ENCODE results near the gene DAD1.

Gene DAD1

DNA sequence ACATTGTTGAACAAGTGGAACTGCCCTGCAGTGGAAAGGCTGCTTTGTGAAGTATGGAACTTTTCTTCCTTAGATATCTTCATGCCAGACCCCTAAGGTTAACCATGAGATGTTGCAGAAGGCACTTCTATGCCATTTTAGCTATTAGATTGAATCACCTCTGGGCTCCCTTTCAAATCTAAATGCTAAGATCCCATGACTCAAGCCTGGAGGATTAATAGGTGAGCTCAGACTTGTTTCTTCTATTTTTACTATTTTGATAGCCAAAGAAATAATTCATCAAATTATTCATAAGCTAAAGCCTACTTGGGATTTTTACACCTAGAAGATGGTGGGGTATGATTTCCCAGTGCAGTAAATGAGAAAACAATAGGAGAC, 64.3 kb downstream of the DAD1 start:
- no peaks in the 10 kb centered on the region for H3K27me3 Mint-ChIP-seq
- ATAC-seq (ENCODE audit: low read depth), result no peak
- H3K9me3 Mint-ChIP-seq, result no peaks in the 10 kb centered on the region
- peak overlapping the region; percentile 80 for H3K4me3 Mint-ChIP-seq
- H3K27ac Mint-ChIP-seq, result peak overlapping the region; percentile 92
- H3K36me3 Mint-ChIP-seq, result peaks cover 2% of the 10 kb centered on the region
- DNase-seq (ENCODE audit: low spot score in 2 of 2), result no peak
- peaks cover 48% of the 10 kb centered on the region for H3K4me1 Mint-ChIP-seq

DNA sequence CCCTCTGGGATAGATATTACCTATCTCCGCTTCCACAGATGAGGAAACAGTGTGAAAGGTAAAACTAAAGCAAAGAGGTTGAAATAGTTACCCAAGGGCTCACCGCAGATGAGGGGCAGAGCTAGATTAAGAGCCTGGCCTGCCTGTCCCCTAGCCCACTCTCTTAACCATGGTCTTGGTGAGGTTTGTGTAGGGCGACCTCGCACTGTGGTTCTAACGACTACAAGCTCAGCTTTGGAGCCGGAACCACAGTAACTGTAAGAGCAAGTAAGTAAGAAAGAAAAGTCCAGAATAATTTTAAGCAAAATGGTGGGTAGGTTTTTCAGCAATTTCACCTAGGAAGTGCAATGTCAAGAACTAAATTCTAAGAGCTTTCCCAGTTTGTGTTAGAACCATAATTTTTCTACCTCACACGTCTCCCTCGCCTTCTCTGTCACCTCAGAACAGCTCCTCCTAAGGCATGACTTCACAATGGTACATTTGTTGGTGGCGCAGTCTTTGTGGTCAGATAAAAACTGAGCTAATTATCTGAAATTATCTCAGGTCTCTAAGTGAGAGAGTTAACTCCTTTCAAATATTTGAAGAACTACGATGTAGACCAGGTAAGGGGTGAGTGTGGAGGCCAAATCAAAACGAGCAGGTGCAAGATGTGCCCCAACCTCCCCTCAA, 64.8 kb downstream of the DAD1 start:
- ATAC-seq (ENCODE audit: low read depth), result no peak
- peak overlapping the region; percentile 92 for H3K27ac Mint-ChIP-seq
- DNase-seq (ENCODE audit: low spot score in 2 of 2), result no peak
- peaks cover 2% of the 10 kb centered on the region for H3K36me3 Mint-ChIP-seq
- peak overlapping the region; percentile 42 for H3K4me3 Mint-ChIP-seq
- H3K4me1 Mint-ChIP-seq, result peaks cover 51% of the 10 kb centered on the region
- no peaks in the 10 kb centered on the region for H3K9me3 Mint-ChIP-seq
- no peaks in the 10 kb centered on the region for H3K27me3 Mint-ChIP-seq

DNA sequence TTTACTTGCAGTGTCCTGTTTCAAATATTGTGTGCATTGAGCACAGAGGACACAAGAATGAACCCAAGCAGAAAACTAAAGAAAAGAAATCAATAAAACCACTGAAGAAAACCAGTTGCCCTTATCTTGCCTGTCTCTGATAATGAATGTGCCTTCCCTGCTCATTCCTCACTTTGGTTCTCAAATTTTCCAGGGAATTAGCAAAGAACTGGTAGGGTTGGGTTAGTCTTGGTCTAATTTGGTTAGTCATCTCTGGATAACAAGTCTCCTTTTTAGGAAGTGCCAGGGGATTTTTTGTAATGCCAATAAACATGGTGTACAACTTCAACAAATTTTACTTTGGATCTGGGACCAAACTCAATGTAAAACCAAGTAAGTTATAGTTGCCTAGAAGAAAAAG, 65.7 kb downstream of the DAD1 start:
- H3K27me3 Mint-ChIP-seq, result no peaks in the 10 kb centered on the region
- H3K4me1 Mint-ChIP-seq, result peaks cover 54% of the 10 kb centered on the region
- no peaks in the 10 kb centered on the region for H3K9me3 Mint-ChIP-seq
- H3K36me3 Mint-ChIP-seq, result peaks cover 2% of the 10 kb centered on the region
- peak overlapping the region; percentile 92 for H3K27ac Mint-ChIP-seq
- no peak overlapping the region for H3K4me3 Mint-ChIP-seq
- DNase-seq (ENCODE audit: low spot score in 2 of 2), result no peak
- ATAC-seq (ENCODE audit: low read depth), result no peak

DNA sequence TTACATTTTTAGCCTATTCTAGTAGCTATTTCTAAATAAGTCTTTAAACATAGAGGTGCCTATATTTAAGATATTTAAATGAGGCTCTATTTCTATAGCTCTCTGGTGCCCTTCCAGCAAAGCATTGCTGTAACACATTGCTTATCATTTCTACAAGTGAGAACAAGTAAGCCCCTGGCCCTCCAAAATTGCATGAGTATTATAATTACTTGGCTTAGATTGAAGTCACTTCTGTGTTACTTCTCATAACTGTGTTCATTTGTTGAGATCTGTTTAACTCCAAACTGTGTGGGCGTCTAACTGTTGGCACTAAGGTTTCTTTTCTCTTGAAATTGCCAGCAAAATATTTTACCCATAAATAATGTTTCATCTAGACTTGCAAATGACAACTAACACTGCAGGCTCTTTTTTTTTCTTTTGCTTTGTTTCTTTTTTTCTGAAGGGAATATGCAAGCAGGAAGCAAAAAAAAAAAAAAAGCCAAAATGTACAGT, 66.5 kb downstream of the DAD1 start:
- ATAC-seq (ENCODE audit: low read depth), result no peak
- H3K9me3 Mint-ChIP-seq, result no peaks in the 10 kb centered on the region
- H3K27ac Mint-ChIP-seq, result peak overlapping the region; percentile 92
- peaks cover 61% of the 10 kb centered on the region for H3K4me1 Mint-ChIP-seq
- no peak overlapping the region for H3K4me3 Mint-ChIP-seq
- DNase-seq (ENCODE audit: low spot score in 2 of 2), result no peak
- no peaks in the 10 kb centered on the region for H3K27me3 Mint-ChIP-seq
- peaks cover 2% of the 10 kb centered on the region for H3K36me3 Mint-ChIP-seq

DNA sequence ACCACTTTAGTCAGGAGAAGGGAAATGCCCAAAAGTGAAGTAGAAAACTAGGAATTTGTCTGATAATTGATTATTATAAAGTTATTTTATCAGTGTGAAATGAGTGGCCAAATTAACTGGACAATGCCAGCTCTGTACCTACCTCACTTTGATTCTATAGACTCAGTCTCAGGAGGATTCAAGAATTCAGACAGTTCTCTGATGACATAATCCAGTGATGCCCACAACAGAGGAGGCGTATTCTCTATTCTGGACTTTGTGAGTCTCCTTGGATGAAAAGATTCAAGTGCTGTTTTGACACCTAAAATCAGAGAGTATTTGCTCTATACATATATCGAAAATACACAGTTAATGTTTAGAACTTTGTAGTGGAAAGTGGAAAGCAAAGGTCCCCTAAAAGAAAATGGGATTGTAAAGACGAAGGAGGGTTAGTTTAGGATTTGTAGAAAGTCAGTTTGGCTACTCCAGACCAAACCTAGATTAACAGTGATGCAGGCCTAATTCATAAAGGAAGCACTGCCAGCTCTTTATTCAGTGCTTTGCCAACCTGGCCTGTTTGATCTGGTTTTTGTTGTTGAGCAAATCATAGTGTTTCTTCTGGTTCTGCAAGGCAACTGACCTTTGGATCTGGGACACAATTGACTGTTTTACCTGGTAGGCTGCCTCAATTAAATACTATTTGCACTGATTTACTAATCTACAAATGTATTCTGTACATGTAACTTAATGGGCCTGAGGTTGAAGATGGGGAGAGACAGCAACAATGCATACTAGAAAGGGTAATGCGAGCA, 67.4 kb downstream of the DAD1 start:
- Mint-ChIP-seq H3K9me3 (no peaks in the 10 kb centered on the region), H3K36me3 (no peaks in the 10 kb centered on the region), H3K4me1 (peaks cover 60% of the 10 kb centered on the region), H3K27ac (peak overlapping the region; percentile 92), H3K27me3 (no peaks in the 10 kb centered on the region), H3K4me3 (peak overlapping the region; percentile 32)
- ATAC-seq (ENCODE audit: low read depth) (no peak), DNase-seq (ENCODE audit: low spot score in 2 of 2) (no peak)

DNA sequence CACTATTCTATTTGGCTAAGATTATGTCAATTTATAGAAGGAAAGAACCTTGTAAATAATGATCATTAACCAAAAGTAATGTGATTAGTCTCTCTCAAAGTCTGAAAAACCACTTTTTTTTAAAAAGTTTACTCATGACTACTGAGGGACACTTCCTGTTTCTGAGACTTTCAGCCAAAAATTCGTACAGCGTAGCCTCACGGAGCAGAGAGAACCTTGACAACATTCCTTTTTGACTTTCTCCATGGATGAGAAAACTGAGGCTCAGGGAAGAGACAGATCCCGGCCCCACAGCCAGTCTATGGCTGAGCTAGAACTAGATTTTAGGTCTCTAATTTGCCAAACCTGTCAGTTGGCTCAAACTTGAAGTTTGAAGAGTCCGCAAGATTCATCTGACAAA, 68.2 kb downstream of the DAD1 start:
- peak overlapping the region; percentile 92 for H3K27ac Mint-ChIP-seq
- ATAC-seq (ENCODE audit: low read depth), result peak; percentile 62

DNA sequence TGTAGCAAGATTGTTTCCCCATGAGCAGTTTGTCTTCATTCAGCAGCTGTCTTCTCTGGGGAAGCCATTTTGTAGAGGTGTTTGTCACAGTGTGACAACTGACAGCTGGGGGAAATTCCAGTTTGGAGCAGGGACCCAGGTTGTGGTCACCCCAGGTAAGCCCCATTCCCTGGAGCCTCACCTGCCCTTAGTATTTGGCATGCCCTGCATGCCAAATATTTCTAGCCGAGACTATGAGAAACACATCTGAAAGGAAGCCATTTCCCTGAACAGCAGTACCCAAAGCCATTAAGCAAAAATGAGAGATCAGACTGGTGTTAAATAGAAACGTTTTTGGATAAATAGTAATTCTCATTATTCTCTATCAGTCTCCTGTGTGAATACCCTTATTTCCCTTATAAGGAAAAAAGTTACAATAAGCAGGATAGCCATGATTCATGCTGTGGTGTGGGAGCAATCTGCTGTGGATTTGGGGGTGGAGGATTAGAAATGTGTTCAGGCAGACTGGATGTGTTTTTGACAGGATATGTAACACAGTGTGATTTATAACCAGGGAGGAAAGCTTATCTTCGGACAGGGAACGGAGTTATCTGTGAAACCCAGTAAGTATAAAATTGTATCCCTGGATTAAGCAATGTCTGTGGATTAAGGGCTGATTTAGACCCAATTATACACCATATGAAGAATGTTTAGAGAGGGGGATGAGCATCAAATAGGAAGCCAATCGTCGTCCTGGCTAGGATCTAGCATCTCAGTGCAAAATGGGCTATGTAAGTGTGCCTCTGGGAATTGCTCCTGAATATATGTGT, 68.9 kb downstream of the DAD1 start:
- H3K36me3 Mint-ChIP-seq, result no peaks in the 10 kb centered on the region
- no peaks in the 10 kb centered on the region for H3K9me3 Mint-ChIP-seq
- H3K27ac Mint-ChIP-seq, result peak overlapping the region; percentile 92
- DNase-seq (ENCODE audit: low spot score in 2 of 2) (no peak), ATAC-seq (ENCODE audit: low read depth) (no peak)
- H3K4me3 Mint-ChIP-seq, result peak overlapping the region; percentile 14
- H3K4me1 Mint-ChIP-seq, result peaks cover 66% of the 10 kb centered on the region
- H3K27me3 Mint-ChIP-seq, result no peaks in the 10 kb centered on the region

More for the DNA sequence above, 68.2 kb downstream of the DAD1 start:
- H3K36me3 Mint-ChIP-seq, result no peaks in the 10 kb centered on the region
- no peaks in the 10 kb centered on the region for H3K9me3 Mint-ChIP-seq
- H3K4me3 Mint-ChIP-seq, result peak overlapping the region; percentile 0
- no peak for DNase-seq (ENCODE audit: low spot score in 2 of 2)
- H3K4me1 Mint-ChIP-seq, result peaks cover 66% of the 10 kb centered on the region
- H3K27me3 Mint-ChIP-seq, result no peaks in the 10 kb centered on the region

DNA sequence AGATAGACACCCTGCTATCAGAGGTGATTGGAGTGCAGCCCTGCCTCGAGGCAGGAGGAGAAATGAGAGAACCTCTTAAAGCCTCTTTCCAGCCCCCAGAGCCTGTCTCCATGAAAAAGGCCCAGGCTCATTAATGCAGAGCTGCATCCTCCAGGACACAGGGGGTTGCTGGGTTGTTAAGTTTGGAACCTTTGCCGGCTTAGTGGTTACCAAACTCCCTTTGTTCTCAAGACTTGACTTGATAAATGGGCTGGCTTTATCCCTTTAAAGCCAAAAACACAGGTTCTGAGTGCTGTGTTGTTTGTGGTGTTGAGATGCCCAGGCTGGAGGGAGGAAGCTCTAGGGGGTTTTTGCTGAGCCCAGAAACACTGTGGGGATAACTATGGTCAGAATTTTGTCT, 71.0 kb downstream of the DAD1 start:
- Mint-ChIP-seq H3K27ac (peak overlapping the region; percentile 74), H3K9me3 (no peaks in the 10 kb centered on the region), H3K4me1 (peaks cover 60% of the 10 kb centered on the region), H3K36me3 (no peaks in the 10 kb centered on the region), H3K4me3 (no peak overlapping the region), H3K27me3 (no peaks in the 10 kb centered on the region)
- DNase-seq (ENCODE audit: low spot score in 2 of 2), result no peak
- ATAC-seq (ENCODE audit: low read depth), result no peak

DNA sequence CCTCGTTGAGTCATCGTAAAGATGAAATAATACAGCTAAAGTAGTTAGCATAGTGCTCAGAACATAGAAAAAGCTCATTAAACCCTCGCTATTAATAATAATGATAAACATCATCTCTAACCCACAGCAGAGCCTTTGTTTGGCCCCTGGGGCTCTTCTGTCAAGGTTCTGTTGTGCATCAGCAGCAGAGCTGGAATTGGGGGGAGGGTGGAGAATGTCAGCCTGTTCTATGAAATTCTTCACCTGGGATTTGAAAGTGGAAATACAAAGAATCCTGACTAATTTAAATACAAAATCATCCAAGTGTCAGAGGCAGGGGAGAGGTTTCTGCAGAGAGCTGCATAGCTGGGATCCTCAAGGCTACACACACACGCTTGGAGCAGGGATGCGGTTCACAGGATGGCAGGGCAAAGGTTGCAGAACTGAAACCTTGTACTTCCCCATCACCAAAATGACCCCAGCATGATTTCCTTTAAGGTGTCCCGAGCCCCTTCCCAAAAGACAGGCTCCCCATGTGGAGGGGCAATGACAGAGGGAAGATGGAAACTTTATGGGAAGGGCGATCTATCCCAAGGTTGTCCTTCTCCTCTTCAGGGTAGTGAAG, 71.8 kb downstream of the DAD1 start:
- ATAC-seq (ENCODE audit: low read depth) (peak; percentile 61), DNase-seq (ENCODE audit: low spot score in 2 of 2) (no peak)
- no peaks in the 10 kb centered on the region for H3K27me3 Mint-ChIP-seq
- peak overlapping the region; percentile 12 for H3K4me3 Mint-ChIP-seq
- H3K9me3 Mint-ChIP-seq, result no peaks in the 10 kb centered on the region
- peaks cover 66% of the 10 kb centered on the region for H3K4me1 Mint-ChIP-seq
- H3K27ac Mint-ChIP-seq, result peak overlapping the region; percentile 74
- H3K36me3 Mint-ChIP-seq, result no peaks in the 10 kb centered on the region

DNA sequence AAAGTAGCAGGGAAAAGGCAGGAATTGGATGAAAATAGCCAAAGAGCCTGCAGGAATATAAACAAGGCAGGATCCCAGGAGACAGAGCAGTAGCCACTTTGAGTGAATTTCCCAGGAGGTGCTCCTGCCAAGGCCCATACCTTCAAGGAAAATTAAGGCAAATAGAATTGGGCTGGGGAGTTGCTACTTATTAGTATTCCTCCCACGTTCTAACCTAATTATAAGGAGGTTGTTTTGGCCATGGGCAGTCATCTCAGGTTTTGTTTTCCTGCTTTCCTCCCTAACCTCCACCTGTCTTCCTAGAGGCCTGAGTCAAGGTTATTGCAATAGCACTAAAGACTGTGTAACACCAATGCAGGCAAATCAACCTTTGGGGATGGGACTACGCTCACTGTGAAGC, 73.1 kb downstream of the DAD1 start:
- H3K4me3 Mint-ChIP-seq, result no peak overlapping the region

More for the DNA sequence above, 73.1 kb downstream of the DAD1 start:
- Mint-ChIP-seq H3K9me3 (no peaks in the 10 kb centered on the region), H3K4me1 (peaks cover 62% of the 10 kb centered on the region), H3K27me3 (no peaks in the 10 kb centered on the region), H3K27ac (peak overlapping the region; percentile 74), H3K36me3 (no peaks in the 10 kb centered on the region)
- DNase-seq (ENCODE audit: low spot score in 2 of 2), result no peak
- ATAC-seq (ENCODE audit: low read depth), result no peak

Measured in memory B cell (primary cell).